ENCODE results near the gene SCP2.
A peak's percentile ranks its signal among the peaks of the same experiment; 100 is the strongest.

SCP2 gene

DNA sequence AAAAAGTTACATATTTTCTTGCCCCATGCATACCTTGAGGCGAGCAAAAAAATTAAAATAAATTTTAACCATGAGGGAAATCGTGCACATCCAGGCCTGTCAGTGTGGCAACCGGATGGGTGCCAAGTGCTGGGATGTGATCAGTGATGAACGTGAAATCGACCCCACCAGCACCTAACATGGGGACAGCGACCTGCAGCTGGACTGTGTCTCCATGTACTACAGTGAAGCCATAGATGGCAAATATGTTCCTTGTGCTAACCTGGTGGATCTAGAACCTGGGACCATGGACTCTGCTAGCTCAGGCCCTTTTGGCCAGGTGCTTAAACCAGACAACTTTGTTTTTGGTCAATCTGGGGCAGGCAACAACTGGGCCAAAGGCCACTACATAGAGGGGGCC, 67.6 kb downstream of the SCP2 start:
- no peak for TF ChIP-seq TCF12 (IDR thresholded peaks at IDR 0.05; ENCODE audit: low read depth)
- no peak for TF ChIP-seq FOXM1 (IDR thresholded peaks at IDR 0.05; ENCODE audit: borderline replicate concordance, low read depth)
- TF ChIP-seq, protein P1, sequence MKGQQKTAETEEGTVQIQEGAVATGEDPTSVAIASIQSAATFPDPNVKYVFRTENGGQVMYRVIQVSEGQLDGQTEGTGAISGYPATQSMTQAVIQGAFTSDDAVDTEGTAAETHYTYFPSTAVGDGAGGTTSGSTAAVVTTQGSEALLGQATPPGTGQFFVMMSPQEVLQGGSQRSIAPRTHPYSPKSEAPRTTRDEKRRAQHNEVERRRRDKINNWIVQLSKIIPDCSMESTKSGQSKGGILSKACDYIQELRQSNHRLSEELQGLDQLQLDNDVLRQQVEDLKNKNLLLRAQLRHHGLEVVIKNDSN (IDR thresholded peaks at IDR 0.05): no peak
- TF ChIP-seq EP300 (IDR thresholded peaks at IDR 0.05; ENCODE audit: borderline replicate concordance): no peak
- TF ChIP-seq TAF1 (IDR thresholded peaks at IDR 0.05; ENCODE audit: low read depth): no peak
- TF ChIP-seq RAD21 (IDR thresholded peaks at IDR 0.05; ENCODE audit: low read depth): no peak
- TF ChIP-seq YY1 (IDR thresholded peaks at IDR 0.05; ENCODE audit: low read depth): no peak
- TF ChIP-seq, protein P2, sequence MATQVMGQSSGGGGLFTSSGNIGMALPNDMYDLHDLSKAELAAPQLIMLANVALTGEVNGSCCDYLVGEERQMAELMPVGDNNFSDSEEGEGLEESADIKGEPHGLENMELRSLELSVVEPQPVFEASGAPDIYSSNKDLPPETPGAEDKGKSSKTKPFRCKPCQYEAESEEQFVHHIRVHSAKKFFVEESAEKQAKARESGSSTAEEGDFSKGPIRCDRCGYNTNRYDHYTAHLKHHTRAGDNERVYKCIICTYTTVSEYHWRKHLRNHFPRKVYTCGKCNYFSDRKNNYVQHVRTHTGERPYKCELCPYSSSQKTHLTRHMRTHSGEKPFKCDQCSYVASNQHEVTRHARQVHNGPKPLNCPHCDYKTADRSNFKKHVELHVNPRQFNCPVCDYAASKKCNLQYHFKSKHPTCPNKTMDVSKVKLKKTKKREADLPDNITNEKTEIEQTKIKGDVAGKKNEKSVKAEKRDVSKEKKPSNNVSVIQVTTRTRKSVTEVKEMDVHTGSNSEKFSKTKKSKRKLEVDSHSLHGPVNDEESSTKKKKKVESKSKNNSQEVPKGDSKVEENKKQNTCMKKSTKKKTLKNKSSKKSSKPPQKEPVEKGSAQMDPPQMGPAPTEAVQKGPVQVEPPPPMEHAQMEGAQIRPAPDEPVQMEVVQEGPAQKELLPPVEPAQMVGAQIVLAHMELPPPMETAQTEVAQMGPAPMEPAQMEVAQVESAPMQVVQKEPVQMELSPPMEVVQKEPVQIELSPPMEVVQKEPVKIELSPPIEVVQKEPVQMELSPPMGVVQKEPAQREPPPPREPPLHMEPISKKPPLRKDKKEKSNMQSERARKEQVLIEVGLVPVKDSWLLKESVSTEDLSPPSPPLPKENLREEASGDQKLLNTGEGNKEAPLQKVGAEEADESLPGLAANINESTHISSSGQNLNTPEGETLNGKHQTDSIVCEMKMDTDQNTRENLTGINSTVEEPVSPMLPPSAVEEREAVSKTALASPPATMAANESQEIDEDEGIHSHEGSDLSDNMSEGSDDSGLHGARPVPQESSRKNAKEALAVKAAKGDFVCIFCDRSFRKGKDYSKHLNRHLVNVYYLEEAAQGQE (IDR thresholded peaks at IDR 0.05; ENCODE audit: low read depth): peak; percentile 52; the same call in 1 of the 2 replicates

DNA sequence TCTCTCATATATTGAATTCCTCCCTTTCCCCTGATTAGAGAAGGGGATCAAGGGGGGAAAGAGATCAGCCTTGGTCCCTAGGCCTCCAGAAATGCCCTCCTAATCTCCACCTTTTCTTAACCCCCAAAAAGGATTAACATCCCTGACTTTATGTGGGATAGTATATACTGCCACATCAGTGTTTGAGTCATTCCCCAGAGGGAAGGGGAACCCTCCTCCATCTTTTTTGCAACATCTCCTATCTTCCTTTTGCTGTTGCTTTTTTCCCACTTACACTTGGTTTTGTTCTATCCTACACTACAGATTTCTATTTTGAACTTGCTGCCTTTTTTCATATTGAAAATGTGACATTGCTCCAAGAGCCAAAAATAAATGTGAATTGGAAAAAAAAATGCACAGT, 69.6 kb downstream of the SCP2 start:
- TF ChIP-seq EGR1 (IDR thresholded peaks at IDR 0.05) (no peak), EP300 (IDR thresholded peaks at IDR 0.05; ENCODE audit: borderline replicate concordance) (no peak), TAF1 (IDR thresholded peaks at IDR 0.05; ENCODE audit: low read depth) (no peak), TCF12 (IDR thresholded peaks at IDR 0.05; ENCODE audit: low read depth) (no peak), CEBPB (IDR thresholded peaks at IDR 0.05) (no peak), RAD21 (IDR thresholded peaks at IDR 0.05; ENCODE audit: low read depth) (no peak), FOXM1 (IDR thresholded peaks at IDR 0.05; ENCODE audit: borderline replicate concordance, low read depth) (no peak), NFIC (IDR thresholded peaks at IDR 0.05) (no peak), CREB1 (IDR thresholded peaks at IDR 0.05; ENCODE audit: low read depth) (no peak)
- TF ChIP-seq, protein P1 (IDR thresholded peaks at IDR 0.05): no peak
- TF ChIP-seq, protein P3, sequence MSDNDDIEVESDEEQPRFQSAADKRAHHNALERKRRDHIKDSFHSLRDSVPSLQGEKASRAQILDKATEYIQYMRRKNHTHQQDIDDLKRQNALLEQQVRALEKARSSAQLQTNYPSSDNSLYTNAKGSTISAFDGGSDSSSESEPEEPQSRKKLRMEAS (IDR thresholded peaks at IDR 0.05): no peak
- TF ChIP-seq, protein P2 (IDR thresholded peaks at IDR 0.05; ENCODE audit: low read depth): no peak

DNA sequence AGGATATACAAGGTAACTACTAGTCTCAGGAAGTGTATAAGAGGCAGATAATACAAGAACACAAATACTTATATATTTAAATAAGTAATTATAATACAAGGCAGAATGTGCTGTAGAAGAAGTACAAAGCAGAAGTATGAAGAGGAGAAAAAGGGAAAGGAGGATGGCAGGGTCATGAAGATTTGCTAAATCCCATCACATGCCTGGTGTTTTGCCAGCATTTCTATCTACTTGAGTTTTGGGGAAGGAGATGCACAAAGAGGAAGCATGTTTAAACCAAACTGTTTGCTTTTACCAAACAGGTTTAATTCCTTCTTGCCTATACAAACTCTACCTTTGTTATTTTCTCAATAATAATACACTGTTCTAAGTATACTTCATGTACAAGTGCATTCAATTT, 74.1 kb downstream of the SCP2 start:
- TF ChIP-seq, protein P2 (IDR thresholded peaks at IDR 0.05; ENCODE audit: low read depth): no peak
- TF ChIP-seq RAD21 (IDR thresholded peaks at IDR 0.05; ENCODE audit: low read depth) (no peak), NFIC (IDR thresholded peaks at IDR 0.05) (no peak), TEAD4 (IDR thresholded peaks at IDR 0.05) (no peak), TAF1 (IDR thresholded peaks at IDR 0.05; ENCODE audit: low read depth) (no peak), EGR1 (IDR thresholded peaks at IDR 0.05) (no peak)

DNA sequence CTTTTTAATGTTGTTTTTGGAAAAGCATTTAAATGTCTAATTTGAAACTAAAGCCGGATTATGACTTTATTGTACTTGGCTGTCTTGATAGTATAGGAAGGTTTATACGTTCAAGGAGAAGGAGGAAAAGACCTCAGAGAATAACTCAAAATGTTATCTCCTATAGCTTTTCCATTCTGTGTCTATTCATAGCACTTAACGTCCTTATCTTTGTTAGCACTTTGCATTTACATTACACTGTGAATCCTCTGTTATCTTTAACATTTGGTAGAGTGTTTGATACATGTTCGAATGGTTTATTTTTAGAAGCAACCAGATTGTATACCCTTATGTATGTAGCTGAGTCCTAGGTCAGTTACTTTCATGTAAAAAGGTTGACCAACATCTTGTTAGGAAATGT, 84.1 kb downstream of the SCP2 start:
- TF ChIP-seq EGR1 (IDR thresholded peaks at IDR 0.05) (no peak), CEBPB (IDR thresholded peaks at IDR 0.05) (no peak), NFIC (IDR thresholded peaks at IDR 0.05) (no peak), CREB1 (IDR thresholded peaks at IDR 0.05; ENCODE audit: low read depth) (no peak), TEAD4 (IDR thresholded peaks at IDR 0.05) (no peak), ZBTB7A (IDR thresholded peaks at IDR 0.05; ENCODE audit: low read depth) (no peak), YY1 (IDR thresholded peaks at IDR 0.05; ENCODE audit: low read depth) (no peak)
- TF ChIP-seq, protein P3 (IDR thresholded peaks at IDR 0.05): no peak
- TF ChIP-seq, protein P1 (IDR thresholded peaks at IDR 0.05): no peak

Measured in Ishikawa (cell line).